SK-N-SH (cell line): ENCODE results near the gene SNN. TPM values are rescaled to one million over a fixed set of nuclear protein-coding genes. Genes with fewer than 3 reads are reported as not detected.

ENCODE experiments used
- CTCF ChIA-PET: fragments of 300-600, 350-600 bp; formaldehyde crosslinking; extraction: SDS; loops from one replicate; lab custom pipeline; 2021; lab: Yijun Ruan, JAX
- POLR2A ChIA-PET: fragments of 350-600 bp; sonication (Branson Sonifier 250); formaldehyde crosslinking; extraction: SDS; loops from one replicate; lab custom pipeline; 2020; ENCODE audit warnings: antibody characterized with exemption, inconsistent platforms; lab: Yijun Ruan, JAX
- DNase-seq: peaks from one replicate; pipeline ENCODE4 v3.0.0; 2012
- H2AFZ ChIP-seq: fragments of 200-600 bp; sonication (generic); 2 replicates; pipeline ENCODE4 v1.8.1; 2016; ENCODE audit warnings: antibody characterized with exemption, mild to moderate bottlenecking, low read depth
- H3F3A ChIP-seq: fragments of 200-600 bp; sonication (generic); replicated peaks from 2 replicates; pipeline ENCODE3; 2016; ENCODE audit warnings: antibody characterized with exemption, mild to moderate bottlenecking; ENCODE audit not compliant: insufficient read depth
- H3K27ac ChIP-seq, 2 experiments: fragments of 200-500 bp in 1 of 2; fragments of 200-600 bp in 1 of 2; sonication (Bioruptor generic) in 1 of 2; sonication (generic), shearing (Covaris generic) in 1 of 2; 2 replicates each; pipeline versions ENCODE4 v1.5.1 to v1.6.1; 2014 to 2016; ENCODE audit warnings: low read depth in 2 of 2, inconsistent platforms in 1 of 2, low read length in 1 of 2, mild to moderate bottlenecking in 1 of 2, mixed read lengths in 1 of 2
- H3K27me3 ChIP-seq: fragments of 200-600 bp; sonication (generic), shearing (Covaris generic); 2 replicates; pipeline ENCODE4 v1.6.1; 2016; ENCODE audit warnings: mixed run types; ENCODE audit not compliant: insufficient read depth
- H3K36me3 ChIP-seq, 2 experiments: fragments of 200-500 bp in 1 of 2; fragments of 200-600 bp in 1 of 2; sonication (Bioruptor generic) in 1 of 2; sonication (generic) in 1 of 2; replicated peaks in 1 of 2; 2 replicates each; pipeline versions ENCODE3 to v1.5.1; 2014 to 2016; ENCODE audit warnings: low read length in 1 of 2, mild to moderate bottlenecking in 1 of 2; ENCODE audit not compliant: insufficient read depth in 2 of 2, control insufficient read depth in 1 of 2
- H3K4me1 ChIP-seq, 2 experiments: fragments of 200-500 bp in 1 of 2; fragments of 200-600 bp in 1 of 2; sonication (Bioruptor generic) in 1 of 2; sonication (generic), shearing (Covaris generic) in 1 of 2; 2 replicates each; pipeline versions ENCODE4 v1.5.1 to v1.6.1; 2014 to 2016; ENCODE audit warnings: low read depth in 1 of 2, low read length in 1 of 2, mixed run types in 1 of 2; ENCODE audit not compliant: insufficient read depth in 2 of 2, control insufficient read depth in 1 of 2
- H3K4me2 ChIP-seq: fragments of 200-600 bp; sonication (generic), shearing (Covaris generic); 2 replicates; pipeline ENCODE4 v1.6.1; 2017; ENCODE audit warnings: mixed run types
- H3K4me3 ChIP-seq, 2 experiments: fragments of 200-500 bp in 1 of 2; fragments of 200-600 bp in 1 of 2; sonication (Bioruptor generic) in 1 of 2; sonication (generic), shearing (Covaris generic) in 1 of 2; 2 replicates each; pipeline versions ENCODE4 v1.5.1 to v1.8.1; 2014 to 2016; ENCODE audit warnings: low read depth in 2 of 2, inconsistent platforms in 1 of 2, low read length in 1 of 2, mild to moderate bottlenecking in 1 of 2, mixed read lengths in 1 of 2, moderate library complexity in 1 of 2
- H3K79me2 ChIP-seq: fragments of 200-600 bp; sonication (generic); 2 replicates; pipeline ENCODE4 v1.8.1; 2017; ENCODE audit warnings: mild to moderate bottlenecking; ENCODE audit not compliant: insufficient read depth
- H3K9ac ChIP-seq: fragments of 200-600 bp; sonication (generic); 2 replicates; pipeline ENCODE4 v1.6.1; 2017; ENCODE audit warnings: mixed run types
- H3K9me2 ChIP-seq: fragments of 200-600 bp; sonication (generic); 2 replicates; pipeline ENCODE4 v1.6.1; 2017; ENCODE audit warnings: mixed run types
- H3K9me3 ChIP-seq: fragments of 200-600 bp; sonication (generic); 2 replicates; pipeline ENCODE4 v1.6.1; 2017; ENCODE audit warnings: mixed run types, mild to moderate bottlenecking, moderate library complexity
- H4K20me1 ChIP-seq: fragments of 200-600 bp; sonication (generic); 2 replicates; pipeline ENCODE4 v1.6.1; 2017; ENCODE audit warnings: mild to moderate bottlenecking, mixed run types; ENCODE audit not compliant: insufficient read depth
- EZH2phosphoT487 ChIP-seq: fragments of 200-600 bp; sonication (generic); IDR thresholded peaks from 2 replicates; pipeline ENCODE4 v1.6.1; 2017; ENCODE audit warnings: low read depth, mixed run types, mild to moderate bottlenecking, antibody characterized with exemption, moderate library complexity, borderline replicate concordance
- FOSL2 ChIP-seq: IDR thresholded peaks from 2 replicates; pipeline ENCODE4 v1.4.0; 2012; ENCODE audit warnings: low read depth, mild to moderate bottlenecking, moderate library complexity, borderline replicate concordance
- GABPA ChIP-seq: IDR thresholded peaks from 2 replicates; pipeline ENCODE4 v1.4.0; 2012; ENCODE audit warnings: low read depth, mild to moderate bottlenecking
- JUND ChIP-seq: IDR thresholded peaks from 2 replicates; pipeline ENCODE4 v1.4.0; 2012
- MEF2A ChIP-seq: IDR thresholded peaks from 2 replicates; pipeline ENCODE4 v1.4.0; 2012; ENCODE audit warnings: low read depth, borderline replicate concordance
- MXI1 ChIP-seq: IDR thresholded peaks from 2 replicates; pipeline ENCODE4 v1.6.1; 2012; ENCODE audit warnings: mild to moderate bottlenecking, low read depth, low read length, improper control_type of control experiment
- NFIC ChIP-seq: IDR thresholded peaks from 2 replicates; pipeline ENCODE4 v1.4.0; 2012; ENCODE audit warnings: borderline replicate concordance
- POLR2AphosphoS5 ChIP-seq: IDR thresholded peaks from 2 replicates; pipeline ENCODE4 v1.6.1; 2012; ENCODE audit warnings: low read depth, low read length
- RCOR1 ChIP-seq: fragments of 150-350 bp; IDR thresholded peaks from 2 replicates; pipeline ENCODE4 v1.6.1; 2017; ENCODE audit warnings: antibody characterized with exemption, low read length
- RFX5 ChIP-seq: IDR thresholded peaks from 2 replicates; pipeline ENCODE4 v1.6.1; 2012; ENCODE audit warnings: mild to moderate bottlenecking, improper control_type of control experiment, low read length
- RXRA ChIP-seq: IDR thresholded peaks from 2 replicates; pipeline ENCODE4 v1.4.0; 2012; ENCODE audit warnings: low read depth, mild to moderate bottlenecking, borderline replicate concordance
- SMC3 ChIP-seq: IDR thresholded peaks from 2 replicates; pipeline ENCODE4 v1.6.1; 2012; ENCODE audit warnings: low read depth, low read length, improper control_type of control experiment
- TCF12 ChIP-seq: IDR thresholded peaks from 2 replicates; pipeline ENCODE4 v1.4.0; 2012
- WGBS: methylation state at CpG from one replicate; pipeline ENCODE4 v1.1.6; 2017; ENCODE audit warnings: low lambda C conversion rate; 5-methylcytosine and 5-hydroxymethylcytosine counted together
- polyA plus RNA-seq, 3 experiments: library from polyadenylated mRNA; depleted of rRNA; stranded (reverse); fragments of >200 nt; gene quantifications; 2 replicates each; pipeline ENCODE4 v1.2.3, GENCODE V29; 2012
- TF ChIP-seq, protein P1 (sequence below): IDR thresholded peaks from 2 replicates; pipeline ENCODE4 v1.4.0; 2012; ENCODE audit warnings: low read depth, borderline replicate concordance
- TF ChIP-seq, protein P2 (sequence below): IDR thresholded peaks from 2 replicates; pipeline ENCODE4 v1.6.1; 2012; ENCODE audit warnings: mild to moderate bottlenecking, low read depth, low read length, moderate library complexity
- TF ChIP-seq, protein P3 (sequence below): fragments of 150-350 bp; IDR thresholded peaks from 2 replicates; pipeline ENCODE4 v1.6.1; 2016; ENCODE audit warnings: mild to moderate bottlenecking, low read depth, low read length
- TF ChIP-seq, protein P4 (sequence below): IDR thresholded peaks from 2 replicates; pipeline ENCODE4; 2012

SNN gene
- polyA plus RNA-seq, 1 of the 3 experiments (the other 2 are of a cell fraction) = 15.4 TPM

DNA sequence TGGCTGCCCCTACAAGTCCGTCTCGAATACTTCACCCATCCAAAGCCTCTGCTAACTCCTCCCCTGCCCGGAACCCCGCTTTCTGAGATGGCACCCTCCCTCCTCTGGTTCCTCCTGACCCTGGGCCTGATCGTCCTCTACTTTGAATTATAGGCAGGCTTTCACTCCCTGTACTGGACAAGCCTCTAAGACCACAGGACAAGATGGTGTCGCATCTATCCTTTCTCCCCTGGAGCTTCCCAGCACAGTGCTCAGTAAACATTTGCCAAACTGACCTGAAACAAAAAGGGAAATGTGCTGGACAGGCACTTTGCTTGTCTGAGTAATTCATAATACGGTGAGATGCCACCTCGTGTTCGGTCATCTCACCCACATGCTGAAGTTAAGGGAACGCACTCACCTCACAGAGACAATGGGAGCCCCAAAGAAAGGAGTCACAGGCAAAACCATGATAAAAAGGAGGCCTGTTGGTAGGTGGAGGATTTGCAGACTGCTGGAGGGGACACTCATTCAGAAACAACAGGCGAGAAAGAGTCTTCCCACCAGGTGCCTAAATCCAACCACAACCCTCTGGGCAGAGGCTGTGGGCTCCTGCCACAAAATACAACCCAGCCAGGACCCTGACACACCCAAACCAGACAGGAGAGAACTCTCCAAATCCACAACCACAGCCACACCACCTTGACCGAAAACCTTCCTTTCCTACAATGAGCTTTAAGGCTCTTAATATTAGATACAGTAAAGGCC is 28.2 kb downstream of the SNN start:
- Histone ChIP-seq H3K4me2 (no peak overlapping the region), H3K27me3 (no peaks in the 10 kb centered on the region), H3F3A (no peaks in the 10 kb centered on the region), H3K9ac (no peak overlapping the region), H3K27ac (no peak overlapping the region), H3K79me2 (peaks cover 18% of the 10 kb centered on the region; the same call in 1 of the 2 replicates), H3K9me2 (no peaks in the 10 kb centered on the region), H3K9me3 (no peaks in the 10 kb centered on the region), H3K36me3 (peaks cover 26 to 65% of the 10 kb centered on the region in 2 experiments), H4K20me1 (no peaks in the 10 kb centered on the region), H2AFZ (no peak overlapping the region), H3K4me3 (no peak overlapping the region), H3K4me1 (no peaks in the 10 kb centered on the region; a peak in 1 of 4 replicates)
- POLR2A ChIA-PET = no interaction called here
- CTCF ChIA-PET = interaction anchor here (0.8 to 2.1 kb wide), 2 partner anchors 14 to 18 kb away, joined by 3 to 12 read pairs; no protein-coding TSS in a partner anchor
- WGBS = 97% methylated on average over 12 of the region's 12 CpGs
- no peak for TF ChIP-seq MEF2A
- DNase-seq = no peak

DNA sequence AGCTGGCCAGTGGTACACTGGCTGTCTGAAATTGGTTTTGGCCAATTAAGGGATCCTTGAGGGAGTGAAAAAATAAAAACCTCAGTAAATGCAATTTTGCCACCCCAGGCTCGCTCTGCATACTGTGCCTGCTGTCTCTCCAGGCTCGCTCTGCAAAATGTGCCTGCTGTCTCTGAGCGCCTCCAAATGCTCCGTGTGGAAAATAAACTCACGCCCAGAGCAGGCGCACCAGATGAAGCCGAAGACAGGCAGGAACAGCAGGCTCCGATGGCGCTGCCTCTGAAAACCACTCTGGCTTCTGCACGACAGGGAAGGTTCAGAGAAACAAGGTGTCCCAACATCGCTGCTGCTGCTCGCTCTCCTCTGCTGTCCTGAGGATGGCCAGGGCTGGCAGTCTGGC is 29.1 kb downstream of the SNN start:
- Histone ChIP-seq H3K4me2 (no peak overlapping the region), H3F3A (no peaks in the 10 kb centered on the region), H3K4me3 (no peak overlapping the region), H3K4me1 (no peaks in the 10 kb centered on the region; a peak in 1 of 4 replicates), H3K36me3 (peaks cover 22 to 56% of the 10 kb centered on the region in 2 experiments), H3K9ac (no peak overlapping the region), H3K79me2 (peaks cover 21% of the 10 kb centered on the region; the same call in 1 of the 2 replicates), H2AFZ (no peak overlapping the region), H3K27ac (no peak overlapping the region), H4K20me1 (no peaks in the 10 kb centered on the region), H3K27me3 (no peaks in the 10 kb centered on the region), H3K9me3 (no peaks in the 10 kb centered on the region), H3K9me2 (no peaks in the 10 kb centered on the region)
- CTCF ChIA-PET = interaction anchor here (0.8 to 2.1 kb wide), 4 partner anchors 13 to 301 kb away, joined by 3 to 12 read pairs (median 5); no protein-coding TSS in a partner anchor
- POLR2A ChIA-PET = no interaction called here
- TF ChIP-seq RFX5 (no peak), NFIC (no peak), RCOR1 (no peak), EZH2phosphoT487 (no peak), SMC3 (no peak), POLR2AphosphoS5 (no peak), TCF12 (no peak), RXRA (no peak), GABPA (no peak), JUND (no peak), FOSL2 (no peak), MXI1 (no peak)
- TF ChIP-seq, protein P1, sequence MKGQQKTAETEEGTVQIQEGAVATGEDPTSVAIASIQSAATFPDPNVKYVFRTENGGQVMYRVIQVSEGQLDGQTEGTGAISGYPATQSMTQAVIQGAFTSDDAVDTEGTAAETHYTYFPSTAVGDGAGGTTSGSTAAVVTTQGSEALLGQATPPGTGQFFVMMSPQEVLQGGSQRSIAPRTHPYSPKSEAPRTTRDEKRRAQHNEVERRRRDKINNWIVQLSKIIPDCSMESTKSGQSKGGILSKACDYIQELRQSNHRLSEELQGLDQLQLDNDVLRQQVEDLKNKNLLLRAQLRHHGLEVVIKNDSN = no peak
- TF ChIP-seq, protein P2, sequence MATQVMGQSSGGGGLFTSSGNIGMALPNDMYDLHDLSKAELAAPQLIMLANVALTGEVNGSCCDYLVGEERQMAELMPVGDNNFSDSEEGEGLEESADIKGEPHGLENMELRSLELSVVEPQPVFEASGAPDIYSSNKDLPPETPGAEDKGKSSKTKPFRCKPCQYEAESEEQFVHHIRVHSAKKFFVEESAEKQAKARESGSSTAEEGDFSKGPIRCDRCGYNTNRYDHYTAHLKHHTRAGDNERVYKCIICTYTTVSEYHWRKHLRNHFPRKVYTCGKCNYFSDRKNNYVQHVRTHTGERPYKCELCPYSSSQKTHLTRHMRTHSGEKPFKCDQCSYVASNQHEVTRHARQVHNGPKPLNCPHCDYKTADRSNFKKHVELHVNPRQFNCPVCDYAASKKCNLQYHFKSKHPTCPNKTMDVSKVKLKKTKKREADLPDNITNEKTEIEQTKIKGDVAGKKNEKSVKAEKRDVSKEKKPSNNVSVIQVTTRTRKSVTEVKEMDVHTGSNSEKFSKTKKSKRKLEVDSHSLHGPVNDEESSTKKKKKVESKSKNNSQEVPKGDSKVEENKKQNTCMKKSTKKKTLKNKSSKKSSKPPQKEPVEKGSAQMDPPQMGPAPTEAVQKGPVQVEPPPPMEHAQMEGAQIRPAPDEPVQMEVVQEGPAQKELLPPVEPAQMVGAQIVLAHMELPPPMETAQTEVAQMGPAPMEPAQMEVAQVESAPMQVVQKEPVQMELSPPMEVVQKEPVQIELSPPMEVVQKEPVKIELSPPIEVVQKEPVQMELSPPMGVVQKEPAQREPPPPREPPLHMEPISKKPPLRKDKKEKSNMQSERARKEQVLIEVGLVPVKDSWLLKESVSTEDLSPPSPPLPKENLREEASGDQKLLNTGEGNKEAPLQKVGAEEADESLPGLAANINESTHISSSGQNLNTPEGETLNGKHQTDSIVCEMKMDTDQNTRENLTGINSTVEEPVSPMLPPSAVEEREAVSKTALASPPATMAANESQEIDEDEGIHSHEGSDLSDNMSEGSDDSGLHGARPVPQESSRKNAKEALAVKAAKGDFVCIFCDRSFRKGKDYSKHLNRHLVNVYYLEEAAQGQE = no peak
- TF ChIP-seq, protein P3, sequence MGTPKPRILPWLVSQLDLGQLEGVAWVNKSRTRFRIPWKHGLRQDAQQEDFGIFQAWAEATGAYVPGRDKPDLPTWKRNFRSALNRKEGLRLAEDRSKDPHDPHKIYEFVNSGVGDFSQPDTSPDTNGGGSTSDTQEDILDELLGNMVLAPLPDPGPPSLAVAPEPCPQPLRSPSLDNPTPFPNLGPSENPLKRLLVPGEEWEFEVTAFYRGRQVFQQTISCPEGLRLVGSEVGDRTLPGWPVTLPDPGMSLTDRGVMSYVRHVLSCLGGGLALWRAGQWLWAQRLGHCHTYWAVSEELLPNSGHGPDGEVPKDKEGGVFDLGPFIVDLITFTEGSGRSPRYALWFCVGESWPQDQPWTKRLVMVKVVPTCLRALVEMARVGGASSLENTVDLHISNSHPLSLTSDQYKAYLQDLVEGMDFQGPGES = no peak
- TF ChIP-seq, protein P4, sequence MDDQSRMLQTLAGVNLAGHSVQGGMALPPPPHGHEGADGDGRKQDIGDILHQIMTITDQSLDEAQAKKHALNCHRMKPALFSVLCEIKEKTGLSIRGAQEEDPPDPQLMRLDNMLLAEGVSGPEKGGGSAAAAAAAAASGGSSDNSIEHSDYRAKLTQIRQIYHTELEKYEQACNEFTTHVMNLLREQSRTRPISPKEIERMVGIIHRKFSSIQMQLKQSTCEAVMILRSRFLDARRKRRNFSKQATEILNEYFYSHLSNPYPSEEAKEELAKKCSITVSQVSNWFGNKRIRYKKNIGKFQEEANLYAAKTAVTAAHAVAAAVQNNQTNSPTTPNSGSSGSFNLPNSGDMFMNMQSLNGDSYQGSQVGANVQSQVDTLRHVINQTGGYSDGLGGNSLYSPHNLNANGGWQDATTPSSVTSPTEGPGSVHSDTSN = no peak
- 97% methylated on average over 10 of the region's 12 CpGs for WGBS
- DNase-seq = no peak
